Stimulated activated CD8-positive, alpha-beta memory T cell treated with anti-CD3 and anti-CD28 coated beads, Interleukin-7, amount 100 ng/mL, for 1 hour (primary cell): ENCODE results near the gene PLEKHG5.

ENCODE experiments used
- DNase-seq, 2 donors: peaks; one replicate each; pipeline ENCODE4 v3.0.0-alpha.2; 2020; ENCODE audit warnings: low read depth in 2 of 2

Gene PLEKHG5

DNA sequence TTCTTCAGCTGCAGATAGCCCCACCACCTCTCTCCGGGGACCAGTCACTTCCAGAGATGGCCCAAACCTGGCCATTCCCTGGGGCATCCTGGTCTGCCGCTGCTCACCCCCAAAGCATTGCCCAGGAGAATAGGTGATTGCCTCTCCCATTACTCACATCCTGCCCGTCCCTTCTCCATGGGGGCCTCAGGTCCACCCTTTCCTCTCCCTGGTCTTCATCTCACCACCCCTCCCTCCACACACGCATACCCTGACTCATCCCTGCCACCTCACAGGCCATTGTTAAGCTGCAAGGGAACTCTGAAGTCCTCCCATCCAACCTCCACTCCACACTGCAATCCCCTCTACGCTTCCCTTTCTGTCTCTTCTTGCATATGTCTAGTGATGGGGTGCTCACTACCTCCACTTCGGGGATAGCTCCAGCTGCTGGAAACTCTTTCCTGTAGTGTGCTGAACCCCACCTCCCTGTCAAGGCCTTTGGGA, at the start of gene PLEKHG5:
Gene PLEKHG5 (minus strand): TSS at position 188 of the 483 bp plus-strand sequence. CDS start 14,096 bp downstream, outside the sequence.
- no peak for DNase-seq

GRCh38 chr1:6538956-6539355, 47.5 kb upstream of the PLEKHG5 start:
- no peak for DNase-seq

DNA sequence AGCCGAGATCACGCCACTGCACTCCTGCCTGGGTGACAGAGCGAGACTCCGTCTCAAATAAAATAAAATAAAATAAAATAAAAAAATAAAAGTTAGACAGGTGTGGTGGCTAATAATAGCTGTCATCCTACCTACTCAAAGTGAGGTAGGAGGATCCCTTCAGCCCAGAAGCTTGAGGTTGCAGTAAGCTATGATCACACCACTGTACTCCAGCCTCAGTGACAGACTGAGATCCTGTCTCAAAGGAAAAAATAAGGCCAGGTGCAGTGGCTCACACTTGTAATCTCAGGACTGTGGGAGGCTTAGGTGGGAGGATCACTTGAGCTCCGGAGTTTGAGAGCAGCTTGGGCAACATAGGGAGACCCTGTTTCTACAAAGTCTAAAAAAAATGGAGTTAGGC, 44.8 kb upstream of the PLEKHG5 start:
- no peak for DNase-seq

GRCh38 chr1:6535214-6535613, 43.7 kb upstream of the PLEKHG5 start:
- no peak for DNase-seq

GRCh38 chr1:6534248-6534822, 42.9 kb upstream of the PLEKHG5 start:
- no peak for DNase-seq

GRCh38 chr1:6531996-6532395, 40.5 kb upstream of the PLEKHG5 start:
- DNase-seq, result no peak

GRCh38 chr1:6530504-6531160, 39.2 kb upstream of the PLEKHG5 start:
- DNase-seq, result no peak

GRCh38 chr1:6528492-6528891, 37.0 kb upstream of the PLEKHG5 start:
- DNase-seq, result no peak

DNA sequence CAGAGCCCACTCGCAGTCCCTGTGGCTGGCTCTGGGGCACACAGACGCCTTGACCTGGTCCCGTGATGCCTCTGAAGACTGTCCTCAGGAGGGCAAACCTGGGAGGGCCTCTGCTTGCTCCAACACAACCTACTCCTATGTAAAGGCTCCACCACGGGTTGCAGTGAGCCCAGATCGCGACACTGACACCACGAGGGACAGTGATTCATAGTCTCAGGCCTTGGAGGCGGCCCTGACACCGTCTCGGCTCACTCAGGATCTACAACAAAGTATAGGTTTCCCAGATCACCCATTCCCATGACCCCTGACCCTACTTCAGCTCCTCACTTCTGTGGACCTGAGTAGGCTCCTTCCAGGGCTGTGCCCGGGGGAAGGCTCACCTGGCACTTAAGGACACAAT, 34.8 kb upstream of the PLEKHG5 start:
- no peak for DNase-seq

DNA sequence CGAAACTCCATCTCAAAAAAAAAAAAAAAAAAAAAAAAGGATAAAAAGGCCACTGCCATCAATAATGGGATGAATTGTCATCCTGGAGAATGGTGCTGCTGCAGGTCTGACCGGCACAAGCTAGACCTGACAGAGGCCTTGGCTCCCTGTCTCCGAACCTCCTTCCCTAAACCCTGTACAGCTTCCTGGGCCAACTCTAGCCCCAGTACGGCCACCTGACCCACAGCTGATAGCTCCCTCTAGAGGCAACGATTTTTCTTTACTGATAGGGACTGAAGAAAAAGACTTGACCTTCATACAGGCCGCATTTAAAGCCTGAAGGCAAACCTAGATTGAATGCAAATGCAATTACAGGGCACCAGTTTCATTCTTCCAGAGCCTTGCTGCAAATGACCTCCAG, 32.1 kb upstream of the PLEKHG5 start:
- DNase-seq, result no peak

GRCh38 chr1:6521536-6521935, 30.1 kb upstream of the PLEKHG5 start:
- no peak for DNase-seq

- no peak for DNase-seq
Measured at GRCh38 chr1:6519935-6520671, 28.6 kb upstream of the PLEKHG5 start.

DNA sequence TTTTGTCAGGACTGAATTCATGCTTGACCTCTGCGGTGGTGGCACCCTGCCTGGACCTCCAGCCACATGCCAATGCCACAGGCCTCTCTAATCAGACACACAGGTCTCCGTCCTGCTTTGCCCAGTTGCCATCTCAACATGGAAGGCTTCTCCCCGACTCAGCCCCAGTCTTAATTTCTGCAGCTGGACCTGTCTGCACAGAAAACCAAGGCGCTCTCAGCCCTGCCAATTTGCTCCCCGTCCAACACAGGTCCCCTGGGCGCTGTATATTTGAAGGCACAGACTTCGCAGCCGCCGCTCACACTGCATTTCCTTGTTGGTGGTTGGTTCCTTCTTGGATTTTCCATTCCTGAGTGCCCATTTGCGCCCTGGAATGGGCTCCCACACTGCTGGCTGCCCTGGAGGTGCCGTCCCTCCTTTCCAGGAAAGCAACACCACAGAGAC, 28.0 kb upstream of the PLEKHG5 start:
- no peak for DNase-seq

- DNase-seq, result no peak
Measured at GRCh38 chr1:6517435-6517851, 26.0 kb upstream of the PLEKHG5 start.

- no peak for DNase-seq
Measured at GRCh38 chr1:6515771-6516170, 24.3 kb upstream of the PLEKHG5 start.

DNA sequence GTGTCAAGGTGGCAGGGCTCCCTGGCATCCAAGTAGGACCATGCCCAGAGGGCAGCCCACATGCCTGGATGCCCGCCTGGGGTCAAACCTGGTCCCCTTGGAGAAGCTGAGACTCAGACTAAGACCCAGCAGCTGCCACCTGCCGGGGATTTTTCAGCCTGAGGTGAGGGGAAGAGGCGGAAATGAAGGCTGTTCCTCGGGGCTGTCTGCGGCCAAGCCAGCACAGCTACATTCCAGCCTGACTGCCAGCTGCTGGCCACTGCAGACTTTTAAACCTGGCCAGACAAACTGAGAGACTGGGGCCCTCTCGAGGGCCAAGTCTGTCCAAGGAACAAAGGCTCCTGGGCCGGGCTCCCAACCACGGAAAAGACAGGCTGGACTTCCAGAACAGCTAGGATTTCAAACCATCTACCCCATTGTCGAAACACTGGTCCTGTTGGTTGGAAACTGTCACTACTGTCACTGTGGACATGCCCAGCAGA, 21.9 kb upstream of the PLEKHG5 start:
- no peak for DNase-seq

- no peak for DNase-seq
Measured at GRCh38 chr1:6512908-6513280, 21.4 kb upstream of the PLEKHG5 start.

DNA sequence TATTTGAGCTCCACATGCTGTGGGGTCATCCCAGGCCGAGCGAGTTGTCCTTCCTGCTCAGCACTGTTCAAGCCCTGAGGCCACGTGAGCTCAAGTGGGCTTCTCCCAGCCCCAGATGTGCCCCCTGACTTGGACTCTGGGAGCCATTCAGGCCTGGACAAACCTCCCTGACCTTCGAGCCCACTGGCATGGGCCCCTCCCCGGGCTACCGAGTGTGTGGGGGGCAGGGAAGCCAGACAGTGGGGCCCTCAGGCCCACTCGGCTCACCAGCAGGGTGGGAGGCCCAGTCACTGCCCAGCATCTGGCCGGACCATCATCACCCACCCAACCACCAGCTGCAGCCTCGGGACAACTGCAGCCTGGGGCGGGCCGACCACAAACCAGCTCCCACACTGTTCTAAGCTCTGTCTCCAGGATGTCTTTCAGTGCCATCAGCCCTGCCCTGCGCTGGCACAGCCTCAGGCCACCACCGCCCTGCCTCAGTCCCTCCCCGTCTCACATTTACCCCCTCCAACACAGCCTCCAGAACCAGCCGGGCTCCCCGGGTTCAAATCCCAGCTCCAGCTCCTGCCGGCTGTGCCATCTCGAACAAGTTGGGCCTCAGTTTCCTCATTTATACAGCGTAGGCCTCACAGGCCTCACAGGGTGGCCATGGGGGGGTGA, 20.9 kb upstream of the PLEKHG5 start:
- DNase-seq, result no peak

GRCh38 chr1:6511561-6512244, 20.2 kb upstream of the PLEKHG5 start:
- DNase-seq, result no peak

- no peak for DNase-seq
Measured at GRCh38 chr1:6511056-6511455, 19.6 kb upstream of the PLEKHG5 start.

GRCh38 chr1:6510493-6510892, 19.0 kb upstream of the PLEKHG5 start:
- no peak for DNase-seq

- no peak for DNase-seq
Measured at GRCh38 chr1:6509919-6510291, 18.4 kb upstream of the PLEKHG5 start.
